Measurements from ENCODE around the gene HBS1L. TPM values are rescaled to one million over a fixed set of nuclear protein-coding genes. Genes with fewer than 3 reads are reported as not detected.
A peak's percentile ranks its signal among the peaks of the same experiment; 100 is the strongest.
"Not testable (repeated sequence)": the region's sequence is repeated elsewhere in the genome, so short reads cannot be mapped to it uniquely, and the experiment has no call there.

HBS1L gene
- polyA plus RNA-seq, 4 donors = 23.0 to 39.2 (median 30.7) TPM

DNA sequence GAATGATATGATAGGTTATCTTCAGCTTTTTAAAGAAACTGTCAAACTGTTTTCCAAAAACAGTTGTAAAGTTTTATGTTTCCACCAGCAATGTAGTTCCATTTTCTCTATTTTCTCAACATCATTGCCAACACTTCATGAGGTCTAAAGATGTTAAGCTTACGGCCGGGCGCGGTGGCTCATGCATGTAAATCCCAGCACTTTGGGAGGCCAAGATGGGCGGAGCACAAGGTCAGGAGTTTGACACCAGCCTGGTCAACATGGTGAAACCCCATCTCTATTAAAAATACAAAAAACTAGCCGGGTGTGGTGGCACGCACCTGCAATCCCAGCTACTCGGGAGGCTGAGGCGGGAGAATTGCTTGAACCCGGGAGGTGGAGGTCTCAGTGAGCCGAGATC, 3.7 kb upstream of the HBS1L start:
- FAIRE-seq; H3K36me3 ChIP-seq (ENCODE audit: control insufficient read depth in 3 of 3, insufficient read depth in 2 of 3, low read depth in 1 of 3, low read length in 3 of 3); DNase-seq; H3K4me3 ChIP-seq (ENCODE audit: low read depth in 1 of 3, low read length in 3 of 3); H3K9me3 ChIP-seq (ENCODE audit: control insufficient read depth in 2 of 2, insufficient read depth in 1 of 2, low read depth in 1 of 2, low read length in 1 of 2); H3K27me3 ChIP-seq (ENCODE audit: control insufficient read depth in 3 of 3, insufficient read depth in 3 of 3, low read length in 3 of 3); H3K27ac ChIP-seq (ENCODE audit: low read depth in 1 of 3, low read length in 2 of 3); H3K4me1 ChIP-seq (ENCODE audit: control insufficient read depth in 3 of 3, insufficient read depth in 2 of 3, low read depth in 1 of 3, low read length in 2 of 3): not testable (repeated sequence)
- WGBS, 3 donors = 91 to 94% (median 94%) methylated on average over 11 of the region's 11 CpGs

DNA sequence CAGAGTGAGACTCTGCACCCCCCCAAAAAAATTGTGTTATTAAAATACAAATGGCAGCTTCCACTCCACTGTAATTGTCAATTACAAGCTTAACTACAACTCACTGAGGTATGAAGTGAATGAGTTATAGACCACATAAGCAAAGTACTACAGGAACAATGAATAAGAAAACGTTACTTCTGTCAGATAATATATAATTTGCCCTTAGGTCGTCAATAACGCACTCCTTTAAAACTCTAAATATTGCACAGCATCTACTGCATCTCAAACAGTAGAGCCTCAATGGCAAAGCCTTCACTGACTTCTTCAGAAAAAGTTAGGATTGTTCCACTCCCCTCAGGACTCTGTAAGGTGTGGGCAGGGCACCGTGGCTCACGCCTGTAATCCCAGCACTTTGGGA, 2.0 kb upstream of the HBS1L start:
- Histone ChIP-seq H3K27me3 (ENCODE audit: control insufficient read depth in 3 of 3, insufficient read depth in 3 of 3, low read length in 3 of 3) (no peaks in the 10 kb centered on the region), H3K36me3 (ENCODE audit: control insufficient read depth in 3 of 3, insufficient read depth in 2 of 3, low read depth in 1 of 3, low read length in 3 of 3) (peaks cover 0 to 2% (median 2%) of the 10 kb centered on the region in 3 donors), H3K9me3 (ENCODE audit: control insufficient read depth in 2 of 2, insufficient read depth in 1 of 2, low read depth in 1 of 2, low read length in 1 of 2) (no peaks in the 10 kb centered on the region), H3K4me3 (ENCODE audit: low read depth in 1 of 3, low read length in 3 of 3) (no peak overlapping the region), H3K27ac (ENCODE audit: low read depth in 1 of 3, low read length in 2 of 3) (no peak overlapping the region), H3K4me1 (ENCODE audit: control insufficient read depth in 3 of 3, insufficient read depth in 2 of 3, low read depth in 1 of 3, low read length in 2 of 3) (peaks cover 2 to 4% (median 2%) of the 10 kb centered on the region in 3 donors)
- DNase-seq = no peak
- FAIRE-seq = no peak
- 89 to 92% (median 90%) methylated on average over 5 of the region's 5 CpGs for WGBS, 3 donors

DNA sequence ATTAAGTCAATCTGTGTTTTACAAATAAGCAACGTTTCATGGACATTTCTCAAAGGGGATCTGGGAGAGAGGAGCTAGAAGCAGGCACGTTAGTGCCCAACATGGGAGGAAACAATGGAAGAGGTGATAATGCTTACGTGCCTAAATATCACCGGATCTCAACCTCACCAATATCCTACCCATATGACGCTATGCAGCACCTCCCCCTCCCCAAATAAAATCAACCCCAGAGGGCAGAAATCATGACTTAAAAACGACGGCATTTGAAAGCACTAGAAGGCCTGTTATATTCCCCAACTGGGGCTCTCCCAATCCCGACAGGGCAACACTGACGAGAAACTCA, 425 bp downstream of the HBS1L start:
- Histone ChIP-seq H3K4me3 (ENCODE audit: low read depth in 1 of 3, low read length in 3 of 3) (peak overlapping the region; percentile 61 to 98 (median 78)), H3K27me3 (ENCODE audit: control insufficient read depth in 3 of 3, insufficient read depth in 3 of 3, low read length in 3 of 3) (no peaks in the 10 kb centered on the region), H3K4me1 (ENCODE audit: control insufficient read depth in 3 of 3, insufficient read depth in 2 of 3, low read depth in 1 of 3, low read length in 2 of 3) (peaks cover 2 to 4% (median 2%) of the 10 kb centered on the region in 3 donors), H3K27ac (ENCODE audit: low read depth in 1 of 3, low read length in 2 of 3) (peak overlapping the region; percentile 73 to 85 (median 77)), H3K9me3 (ENCODE audit: control insufficient read depth in 2 of 2, insufficient read depth in 1 of 2, low read depth in 1 of 2, low read length in 1 of 2) (no peaks in the 10 kb centered on the region), H3K36me3 (ENCODE audit: control insufficient read depth in 3 of 3, insufficient read depth in 2 of 3, low read depth in 1 of 3, low read length in 3 of 3) (peaks cover 2 to 3% (median 2%) of the 10 kb centered on the region in 3 donors)
- WGBS, 3 donors = 0 to 1% (median 0%) methylated on average over 9 of the region's 9 CpGs
- no peak for FAIRE-seq
- DNase-seq = peak in 1 of 2 donors; percentile 26

DNA sequence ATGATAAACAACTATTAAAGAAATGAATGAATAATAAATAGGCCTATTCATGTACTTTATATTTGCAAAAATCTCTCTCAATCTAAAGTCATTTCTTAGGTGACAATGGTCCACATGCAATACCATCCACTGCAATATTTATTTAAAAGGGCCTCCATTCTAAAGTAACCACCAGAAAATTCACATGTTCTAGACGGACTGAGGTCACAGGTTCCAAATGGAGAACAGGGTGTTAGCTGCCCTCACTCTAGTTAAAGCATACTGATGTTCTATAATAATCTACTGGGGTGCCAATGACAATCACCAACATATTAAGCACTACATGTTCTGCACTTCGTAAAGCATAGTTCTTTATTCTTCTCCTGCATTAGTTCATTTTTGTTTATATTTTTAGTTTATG, 1.2 kb downstream of the HBS1L start:
- Histone ChIP-seq H3K4me3 (ENCODE audit: low read depth in 1 of 3, low read length in 3 of 3) (peak overlapping the region in 2 of 3 donors; percentile 78 to 98), H3K4me1 (ENCODE audit: control insufficient read depth in 3 of 3, insufficient read depth in 2 of 3, low read depth in 1 of 3, low read length in 2 of 3) (peaks cover 2 to 4% (median 2%) of the 10 kb centered on the region in 3 donors), H3K27ac (ENCODE audit: low read depth in 1 of 3, low read length in 2 of 3) (no peak overlapping the region), H3K27me3 (ENCODE audit: control insufficient read depth in 3 of 3, insufficient read depth in 3 of 3, low read length in 3 of 3) (no peaks in the 10 kb centered on the region), H3K36me3 (ENCODE audit: control insufficient read depth in 3 of 3, insufficient read depth in 2 of 3, low read depth in 1 of 3, low read length in 3 of 3) (peaks cover 2 to 4% (median 3%) of the 10 kb centered on the region in 3 donors), H3K9me3 (ENCODE audit: control insufficient read depth in 2 of 2, insufficient read depth in 1 of 2, low read depth in 1 of 2, low read length in 1 of 2) (no peaks in the 10 kb centered on the region)
- WGBS, 3 donors = 14 to 34% (median 21%) methylated on average over 2 of the region's 2 CpGs
- DNase-seq = no peak
- FAIRE-seq = no peak

DNA sequence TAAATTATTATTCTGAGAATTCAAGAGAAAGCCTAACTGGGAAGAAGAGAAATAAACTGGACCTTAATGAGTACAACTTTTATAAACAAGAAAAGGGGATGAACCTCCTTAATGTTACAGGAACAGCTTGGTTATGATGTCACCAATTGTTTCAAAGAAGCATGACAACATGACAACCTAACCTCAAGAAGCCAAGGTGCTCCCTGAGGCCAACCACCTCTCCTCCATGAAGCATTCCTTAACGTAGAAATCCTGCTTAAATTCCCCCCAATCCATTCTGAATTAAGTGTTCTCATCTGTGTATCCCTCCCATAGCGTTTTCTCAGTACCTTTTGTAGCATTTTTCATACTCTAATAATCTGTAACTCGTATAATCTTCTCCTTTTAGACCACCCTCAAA, 1.7 kb downstream of the HBS1L start:
- no peak overlapping the region for H3K4me3 ChIP-seq (ENCODE audit: low read depth in 1 of 3, low read length in 3 of 3)

DNA sequence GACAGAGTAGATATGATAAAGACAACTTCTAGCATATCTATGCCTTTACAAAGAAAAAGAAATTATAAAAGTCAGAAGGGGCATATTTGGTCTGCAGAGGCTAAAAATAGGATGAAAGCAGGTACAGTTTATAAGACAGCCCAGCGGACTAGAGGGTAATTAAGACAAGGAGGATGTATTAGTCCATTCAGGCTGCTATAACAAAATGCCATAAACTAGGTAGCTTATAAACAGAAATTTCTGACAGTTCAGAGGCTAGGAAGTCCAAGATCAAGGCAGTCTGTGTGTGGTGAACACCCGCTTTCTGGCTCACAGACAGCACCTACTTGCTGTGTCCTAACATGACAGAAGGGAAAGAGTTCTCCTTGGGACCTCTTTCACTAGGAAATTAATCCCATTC, 5.7 kb downstream of the HBS1L start:
- Histone ChIP-seq H3K27me3 (ENCODE audit: control insufficient read depth in 3 of 3, insufficient read depth in 3 of 3, low read length in 3 of 3) (no peaks in the 10 kb centered on the region), H3K27ac (ENCODE audit: low read depth in 1 of 3, low read length in 2 of 3) (no peak overlapping the region), H3K36me3 (ENCODE audit: control insufficient read depth in 3 of 3, insufficient read depth in 2 of 3, low read depth in 1 of 3, low read length in 3 of 3) (peaks cover 4 to 12% (median 5%) of the 10 kb centered on the region in 3 donors), H3K9me3 (ENCODE audit: control insufficient read depth in 2 of 2, insufficient read depth in 1 of 2, low read depth in 1 of 2, low read length in 1 of 2) (no peaks in the 10 kb centered on the region), H3K4me3 (ENCODE audit: low read depth in 1 of 3, low read length in 3 of 3) (no peak overlapping the region), H3K4me1 (ENCODE audit: control insufficient read depth in 3 of 3, insufficient read depth in 2 of 3, low read depth in 1 of 3, low read length in 2 of 3) (peaks cover 2 to 4% (median 2%) of the 10 kb centered on the region in 3 donors)
- DNase-seq (no peak), FAIRE-seq (no peak)
- WGBS, 3 donors = 94 to 100% (median 97%) methylated on average over 2 of the region's 2 CpGs

More for the DNA sequence above, 1.7 kb downstream of the HBS1L start:
- no peak overlapping the region for H3K27ac ChIP-seq (ENCODE audit: low read depth in 1 of 3, low read length in 2 of 3)
- peaks cover 4 to 6% (median 5%) of the 10 kb centered on the region in 3 donors for H3K36me3 ChIP-seq (ENCODE audit: control insufficient read depth in 3 of 3, insufficient read depth in 2 of 3, low read depth in 1 of 3, low read length in 3 of 3)
- peaks cover 2 to 4% (median 2%) of the 10 kb centered on the region in 3 donors for H3K4me1 ChIP-seq (ENCODE audit: control insufficient read depth in 3 of 3, insufficient read depth in 2 of 3, low read depth in 1 of 3, low read length in 2 of 3)
- FAIRE-seq (no peak), DNase-seq (peak in 1 of 2 donors; percentile 7)
- 29 to 50% (median 34%) methylated on average over 3 of the region's 3 CpGs for WGBS, 3 donors
- H3K9me3 ChIP-seq (ENCODE audit: control insufficient read depth in 2 of 2, insufficient read depth in 1 of 2, low read depth in 1 of 2, low read length in 1 of 2) = no peaks in the 10 kb centered on the region
- H3K27me3 ChIP-seq (ENCODE audit: control insufficient read depth in 3 of 3, insufficient read depth in 3 of 3, low read length in 3 of 3) = no peaks in the 10 kb centered on the region

DNA sequence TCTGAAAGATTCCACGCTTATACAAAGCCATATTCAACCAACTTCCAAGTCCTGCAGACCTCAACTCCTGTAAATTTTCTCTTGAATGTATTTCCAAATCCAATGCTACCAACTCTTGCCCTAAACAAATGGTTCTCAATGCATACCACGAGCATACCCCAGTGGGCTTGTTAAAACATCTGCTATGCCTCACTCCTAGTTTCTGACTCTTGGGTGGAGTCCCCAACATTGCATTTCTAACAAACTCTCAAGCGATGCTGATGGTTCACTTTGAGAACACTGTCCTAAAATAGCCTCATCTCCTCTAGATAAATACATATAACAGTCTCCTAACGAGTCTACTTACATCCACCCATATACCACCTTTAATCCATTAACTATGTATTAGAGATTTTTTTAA, 7.3 kb downstream of the HBS1L start:
- 87 to 92% (median 88%) methylated on average over 4 of the region's 4 CpGs for WGBS, 3 donors
- peaks cover 4 to 11% (median 5%) of the 10 kb centered on the region in 3 donors for H3K36me3 ChIP-seq (ENCODE audit: control insufficient read depth in 3 of 3, insufficient read depth in 2 of 3, low read depth in 1 of 3, low read length in 3 of 3)
- no peak overlapping the region for H3K4me3 ChIP-seq (ENCODE audit: low read depth in 1 of 3, low read length in 3 of 3)
- no peaks in the 10 kb centered on the region for H3K9me3 ChIP-seq (ENCODE audit: control insufficient read depth in 2 of 2, insufficient read depth in 1 of 2, low read depth in 1 of 2, low read length in 1 of 2)
- FAIRE-seq (no peak), DNase-seq (no peak)
- no peaks in the 10 kb centered on the region for H3K27me3 ChIP-seq (ENCODE audit: control insufficient read depth in 3 of 3, insufficient read depth in 3 of 3, low read length in 3 of 3)
- peaks cover 0 to 2% (median 2%) of the 10 kb centered on the region in 3 donors for H3K4me1 ChIP-seq (ENCODE audit: control insufficient read depth in 3 of 3, insufficient read depth in 2 of 3, low read depth in 1 of 3, low read length in 2 of 3)
- H3K27ac ChIP-seq (ENCODE audit: low read depth in 1 of 3, low read length in 2 of 3) = no peak overlapping the region

DNA sequence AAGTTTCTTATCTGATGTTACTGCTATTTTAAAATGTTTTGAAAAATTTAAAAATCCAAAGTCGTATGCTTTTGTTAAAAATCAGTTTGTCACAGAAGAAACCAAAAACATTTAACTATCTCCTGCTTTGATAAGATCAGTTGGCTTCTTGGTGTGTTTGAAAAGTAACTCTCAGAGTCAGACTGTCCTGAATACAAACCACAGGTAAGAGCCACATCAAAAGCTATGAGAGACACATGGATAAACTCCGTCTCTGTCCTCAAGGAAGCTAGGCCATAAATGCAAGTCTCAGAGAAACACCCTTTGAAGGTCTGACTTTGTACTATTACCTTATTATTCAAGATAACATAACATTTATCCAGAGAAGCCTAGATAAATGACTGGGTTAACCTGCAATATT, 7.7 kb downstream of the HBS1L start:
- Histone ChIP-seq H3K4me3 (ENCODE audit: low read depth in 1 of 3, low read length in 3 of 3) (no peak overlapping the region), H3K4me1 (ENCODE audit: control insufficient read depth in 3 of 3, insufficient read depth in 2 of 3, low read depth in 1 of 3, low read length in 2 of 3) (no peaks in the 10 kb centered on the region), H3K36me3 (ENCODE audit: control insufficient read depth in 3 of 3, insufficient read depth in 2 of 3, low read depth in 1 of 3, low read length in 3 of 3) (peaks cover 2 to 10% (median 5%) of the 10 kb centered on the region in 3 donors), H3K27me3 (ENCODE audit: control insufficient read depth in 3 of 3, insufficient read depth in 3 of 3, low read length in 3 of 3) (no peaks in the 10 kb centered on the region), H3K9me3 (ENCODE audit: control insufficient read depth in 2 of 2, insufficient read depth in 1 of 2, low read depth in 1 of 2, low read length in 1 of 2) (no peaks in the 10 kb centered on the region), H3K27ac (ENCODE audit: low read depth in 1 of 3, low read length in 2 of 3) (no peak overlapping the region)
- FAIRE-seq (no peak), DNase-seq (no peak)
- WGBS, 3 donors = 49 to 70% (median 60%) methylated on average over 2 of the region's 2 CpGs

DNA sequence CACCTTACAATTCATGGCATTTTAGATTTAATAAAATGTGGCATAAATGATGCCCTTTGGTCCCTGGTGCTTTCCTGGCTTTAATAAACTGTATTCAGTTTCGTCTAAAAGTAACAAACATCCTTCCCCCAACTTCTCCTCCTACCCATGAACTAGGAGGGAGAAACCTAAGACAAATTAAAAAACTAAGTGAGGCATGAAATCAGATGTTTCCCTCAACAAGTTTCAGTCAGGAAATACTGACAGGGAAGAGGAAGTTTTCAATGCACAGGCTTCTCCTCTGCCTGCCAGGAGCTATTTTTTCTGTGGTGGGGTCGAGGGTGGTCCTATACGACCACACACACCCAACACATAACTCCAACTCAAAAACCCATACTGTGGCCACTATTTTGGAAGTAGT, 10.0 kb downstream of the HBS1L start:
- H3K4me3 ChIP-seq (ENCODE audit: low read depth in 1 of 3, low read length in 3 of 3) = no peak overlapping the region
- peaks cover 2 to 14% (median 3%) of the 10 kb centered on the region in 3 donors for H3K36me3 ChIP-seq (ENCODE audit: control insufficient read depth in 3 of 3, insufficient read depth in 2 of 3, low read depth in 1 of 3, low read length in 3 of 3)
- WGBS, 3 donors = 46 to 61% (median 55%) methylated on average over 3 of the region's 3 CpGs
- H3K27me3 ChIP-seq (ENCODE audit: control insufficient read depth in 3 of 3, insufficient read depth in 3 of 3, low read length in 3 of 3) = no peaks in the 10 kb centered on the region
- DNase-seq (no peak), FAIRE-seq (no peak)
- H3K4me1 ChIP-seq (ENCODE audit: control insufficient read depth in 3 of 3, insufficient read depth in 2 of 3, low read depth in 1 of 3, low read length in 2 of 3) = no peaks in the 10 kb centered on the region
- no peaks in the 10 kb centered on the region for H3K9me3 ChIP-seq (ENCODE audit: control insufficient read depth in 2 of 2, insufficient read depth in 1 of 2, low read depth in 1 of 2, low read length in 1 of 2)
- no peak overlapping the region for H3K27ac ChIP-seq (ENCODE audit: low read depth in 1 of 3, low read length in 2 of 3)
